Epithelial cell of prostate (primary cell): ENCODE measurements around the gene C2CD2L.
"Not testable (repeated sequence)": the region's sequence is repeated elsewhere in the genome, so short reads cannot be mapped to it uniquely, and the experiment has no call there.

ENCODE experiments used
- DNase-seq: peaks from one replicate; pipeline ENCODE4 v3.0.0-alpha.2; 2011; ENCODE audit warnings: low read depth, low spot score
- H3K27ac ChIP-seq: fragments of 450-650 bp; 2 replicates; pipeline ENCODE4 v1.5.1; 2017; ENCODE audit warnings: mild to moderate bottlenecking

The C2CD2L gene

GRCh38 chr11:119112314-119113020, 5.3 kb downstream of the C2CD2L start:
- H3K27ac ChIP-seq, result no peak overlapping the region
- DNase-seq, result no peak

DNA sequence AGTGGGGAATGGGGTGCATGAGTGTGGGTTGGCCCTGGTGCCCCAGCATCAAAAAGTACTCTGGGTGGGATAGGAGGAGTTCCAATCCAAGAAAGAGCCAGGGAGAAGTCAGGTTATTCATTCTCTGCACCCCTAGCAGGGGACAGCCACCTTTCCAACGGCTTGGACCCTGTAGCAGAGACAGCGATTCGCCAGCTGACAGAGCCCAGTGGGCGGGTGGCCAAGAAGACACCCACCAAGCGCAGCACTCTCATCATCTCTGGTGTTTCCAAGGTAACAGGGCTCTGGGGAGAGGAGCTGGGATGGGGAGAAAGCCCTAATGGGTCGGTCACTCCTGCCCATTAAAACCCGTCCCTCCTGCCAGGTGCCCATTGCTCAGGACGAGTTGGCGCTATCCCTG, 6.6 kb downstream of the C2CD2L start:
- H3K27ac ChIP-seq, result no peak overlapping the region
- DNase-seq, result no peak

GRCh38 chr11:119114351-119114750, 7.2 kb downstream of the C2CD2L start:
- no peak overlapping the region for H3K27ac ChIP-seq
- no peak for DNase-seq

DNA sequence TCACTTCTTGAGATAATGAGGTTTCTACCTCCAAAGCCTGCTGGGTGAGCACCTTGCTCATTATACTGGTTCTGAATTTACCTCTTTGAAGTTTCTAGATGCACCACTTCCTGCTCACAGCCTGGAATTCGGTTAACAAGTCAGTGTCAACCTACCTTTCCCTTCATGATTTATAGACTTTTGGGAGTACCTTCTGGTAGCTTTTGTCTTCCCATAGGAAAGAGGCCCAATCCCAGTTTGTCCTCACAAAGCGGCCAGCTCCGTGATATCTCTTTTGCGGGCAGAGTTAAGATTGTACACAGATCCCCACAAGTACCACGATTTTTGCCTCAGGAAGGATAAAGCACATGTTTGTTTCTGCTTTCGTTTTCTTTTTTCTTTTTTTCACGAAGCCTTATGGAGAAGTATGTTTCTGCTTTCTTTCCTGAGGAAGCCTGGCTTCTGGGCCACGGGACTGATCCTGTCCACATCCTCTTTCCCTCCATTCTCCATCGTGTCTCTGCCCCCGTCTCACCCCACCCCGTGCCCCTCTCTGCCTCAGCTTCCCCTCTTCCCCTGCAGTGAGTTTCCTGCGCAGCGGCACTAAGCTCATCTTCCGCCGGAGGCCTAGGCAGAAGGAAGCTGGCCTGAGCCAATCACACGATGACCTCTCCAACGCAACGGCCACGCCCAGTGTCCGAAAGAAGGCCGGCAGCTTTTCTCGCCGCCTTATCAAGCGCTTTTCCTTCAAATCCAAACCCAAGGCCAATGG, 8.5 kb downstream of the C2CD2L start:
- DNase-seq, result no peak
- no peak overlapping the region for H3K27ac ChIP-seq

- H3K27ac ChIP-seq, result no peak overlapping the region
- no peak for DNase-seq
These were observed 9.1 kb downstream of the C2CD2L start for GRCh38 chr11:119116235-119116594.

GRCh38 chr11:119116601-119117000, 9.5 kb downstream of the C2CD2L start:
- no peak overlapping the region for H3K27ac ChIP-seq
- DNase-seq, result no peak

GRCh38 chr11:119117004-119117706, 10.0 kb downstream of the C2CD2L start:
- DNase-seq, result no peak
- H3K27ac ChIP-seq, result no peak overlapping the region

DNA sequence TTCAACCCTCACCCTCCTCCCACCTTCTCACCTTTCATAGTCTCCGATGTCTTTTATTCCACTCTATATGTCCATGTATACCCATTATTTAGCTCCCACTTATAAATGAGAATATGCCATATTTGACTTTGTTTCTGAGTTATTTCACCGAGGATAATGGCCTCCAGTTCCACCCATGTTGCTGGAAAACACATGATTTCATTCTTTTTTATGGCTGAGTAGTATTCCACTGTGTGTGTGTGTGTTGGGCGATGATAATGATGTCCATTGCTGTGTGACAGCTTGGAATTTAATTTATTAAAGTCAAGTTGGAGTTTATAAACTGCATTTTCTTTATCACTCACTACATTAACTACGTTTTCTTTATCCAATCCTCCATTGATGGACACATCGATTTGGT, 11.1 kb downstream of the C2CD2L start:
- no peak overlapping the region for H3K27ac ChIP-seq
- no peak for DNase-seq

DNA sequence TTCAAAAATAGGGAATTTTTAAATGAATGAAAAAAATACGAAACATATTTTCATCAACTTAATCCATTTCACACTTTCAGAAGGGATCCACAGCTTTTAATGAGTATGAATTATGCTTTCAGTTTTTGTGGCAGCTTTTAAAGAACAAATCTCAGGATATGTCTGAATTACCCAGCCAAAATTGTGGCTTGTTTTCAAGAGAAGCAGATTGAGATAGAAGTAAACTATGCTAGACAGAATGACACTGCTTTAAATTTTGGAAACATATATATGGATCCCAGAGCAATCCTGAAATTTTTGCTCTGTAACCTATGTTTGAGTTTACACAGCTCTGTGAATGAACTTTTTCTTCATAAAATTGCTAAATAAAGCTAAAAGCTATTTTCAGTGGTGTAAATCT, 11.8 kb downstream of the C2CD2L start:
- no peak overlapping the region for H3K27ac ChIP-seq
- DNase-seq, result no peak

DNA sequence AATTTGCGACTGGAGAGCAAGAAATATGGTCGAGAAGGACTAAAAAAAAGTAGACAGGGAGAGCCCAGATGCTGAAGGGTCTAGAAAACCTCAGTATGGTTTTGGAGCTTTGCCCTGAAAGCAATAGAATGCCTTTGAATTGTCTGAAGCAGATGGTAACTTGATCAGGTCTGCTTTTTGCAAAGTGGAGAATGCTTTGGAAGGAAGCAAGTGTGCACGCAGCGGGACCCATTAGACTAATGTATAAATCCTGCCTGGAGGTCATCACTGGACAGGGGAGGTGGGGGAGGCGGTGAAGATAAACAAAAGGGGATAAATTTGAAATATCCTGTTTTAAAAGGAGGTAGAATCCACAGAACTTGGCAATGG, 13.5 kb downstream of the C2CD2L start:
- no peak for DNase-seq
- H3K27ac ChIP-seq, result no peak overlapping the region

DNA sequence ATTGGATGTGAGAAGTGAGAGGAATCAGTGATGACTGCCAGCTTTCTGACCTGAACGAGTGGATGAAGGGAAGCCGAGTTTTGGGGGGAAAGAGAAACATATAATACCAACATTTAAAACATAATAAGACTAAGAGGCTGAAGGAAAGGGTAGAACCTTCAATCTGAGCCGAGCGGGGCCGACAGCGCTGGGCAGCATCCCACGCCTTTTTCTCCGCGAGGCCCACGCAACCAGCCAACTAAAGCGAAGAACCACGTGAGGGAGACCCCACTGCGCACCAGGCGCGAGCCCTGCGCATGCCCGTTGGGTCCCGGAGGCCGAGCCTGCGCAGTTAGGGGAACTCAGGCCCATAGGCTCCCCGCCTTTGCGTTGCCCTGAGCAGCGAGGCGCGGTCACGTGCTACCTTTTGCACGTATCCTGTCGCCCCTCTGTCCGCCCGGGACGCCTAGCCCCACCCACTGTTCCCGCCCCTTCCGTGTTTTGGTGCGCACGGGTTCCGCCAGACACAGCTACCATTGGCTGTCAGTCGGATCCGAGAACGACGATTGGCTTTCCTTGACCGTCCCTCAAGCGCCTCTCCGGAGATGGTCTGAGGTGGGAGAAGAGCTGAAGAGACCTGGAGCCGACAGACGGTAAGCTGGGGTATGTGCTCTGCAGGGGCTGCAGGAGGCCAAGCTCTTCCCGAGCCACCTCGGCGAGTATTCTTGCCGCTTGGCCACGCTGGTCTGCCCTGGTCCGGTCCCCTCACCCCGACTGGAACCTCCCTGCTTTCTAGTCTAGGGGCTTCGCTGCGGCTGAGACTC, 14.1 kb downstream of the C2CD2L start, which contains the start of gene HINFP:
HINFP (plus strand) TSS at position 573 of the 803 bp plus-strand sequence. CDS start 5,365 bp downstream, outside the sequence.
- H3K27ac ChIP-seq, result peak within 1 kb of the TSS; percentile 46
- DNase-seq, result peak; percentile 94

- H3K27ac ChIP-seq, result peak overlapping the region; percentile 46
- DNase-seq, result no peak
These were observed 14.6 kb downstream of the C2CD2L start for GRCh38 chr11:119121811-119122124.

DNA sequence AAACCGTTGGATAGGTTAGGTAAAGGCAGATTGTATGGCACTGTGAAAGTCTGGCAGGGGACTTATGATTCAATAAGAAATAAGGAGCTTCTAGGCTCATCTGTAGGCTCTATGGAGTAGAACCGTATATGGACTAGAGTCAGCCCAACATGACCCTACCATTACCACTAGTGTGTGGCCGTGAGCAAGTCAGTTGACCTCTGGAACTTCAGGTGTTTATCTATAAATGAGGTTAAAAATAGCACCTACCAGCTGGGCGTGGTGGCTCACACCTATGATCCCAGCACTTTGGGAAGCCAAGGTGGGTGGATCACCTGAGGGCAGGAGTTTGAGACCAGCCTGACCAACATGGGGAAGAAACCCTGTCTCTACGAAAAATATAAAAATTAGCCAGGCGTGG, 18.7 kb downstream of the C2CD2L start:
- H3K27ac ChIP-seq, result no peak overlapping the region
- no peak for DNase-seq

DNA sequence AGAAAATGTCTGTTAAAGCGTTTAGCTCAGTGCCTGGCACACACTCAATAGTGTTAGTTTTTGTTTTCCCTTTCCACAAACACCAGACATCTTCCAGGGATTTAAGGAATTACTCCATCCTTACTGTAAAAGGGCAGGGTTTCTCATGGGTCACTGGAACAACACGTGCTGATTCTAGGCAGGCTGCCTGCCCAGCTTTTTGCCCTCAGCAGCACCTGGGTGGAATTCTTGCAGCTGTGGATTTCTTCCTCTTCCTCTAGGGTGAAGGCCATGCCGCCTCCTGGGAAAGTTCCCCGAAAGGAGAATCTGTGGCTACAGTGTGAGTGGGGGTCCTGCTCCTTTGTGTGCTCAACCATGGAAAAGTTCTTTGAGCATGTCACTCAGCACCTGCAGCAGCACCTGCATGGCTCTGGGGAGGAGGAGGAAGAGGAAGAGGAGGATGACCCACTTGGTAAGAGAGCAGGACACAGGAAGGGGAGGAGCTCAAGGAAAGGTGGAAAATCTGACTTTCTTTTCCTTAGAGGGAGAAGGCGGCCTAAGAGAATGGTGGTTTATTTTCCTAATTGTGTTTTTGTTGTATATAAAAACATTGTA, 19.6 kb downstream of the C2CD2L start:
- H3K27ac ChIP-seq, result no peak overlapping the region
- DNase-seq, result no peak

DNA sequence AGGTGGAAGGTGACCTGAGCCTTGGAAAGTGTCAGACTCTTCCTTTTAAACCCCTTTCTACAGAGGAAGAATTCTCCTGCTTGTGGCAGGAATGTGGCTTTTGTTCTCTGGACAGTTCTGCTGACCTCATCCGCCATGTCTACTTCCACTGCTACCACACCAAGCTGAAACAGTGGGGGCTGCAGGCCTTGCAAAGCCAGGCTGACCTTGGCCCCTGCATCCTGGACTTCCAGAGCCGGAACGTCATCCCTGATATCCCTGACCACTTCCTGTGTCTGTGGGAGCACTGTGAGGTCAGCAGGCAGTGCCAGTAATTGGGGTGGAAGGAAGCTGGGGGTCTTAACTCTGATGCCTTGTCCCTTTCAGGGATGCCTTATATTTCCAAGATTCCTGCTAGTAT, 23.5 kb downstream of the C2CD2L start:
- no peak overlapping the region for H3K27ac ChIP-seq
- no peak for DNase-seq

GRCh38 chr11:119134389-119134978, 27.3 kb downstream of the C2CD2L start:
- no peak for DNase-seq
- H3K27ac ChIP-seq, result no peak overlapping the region

DNA sequence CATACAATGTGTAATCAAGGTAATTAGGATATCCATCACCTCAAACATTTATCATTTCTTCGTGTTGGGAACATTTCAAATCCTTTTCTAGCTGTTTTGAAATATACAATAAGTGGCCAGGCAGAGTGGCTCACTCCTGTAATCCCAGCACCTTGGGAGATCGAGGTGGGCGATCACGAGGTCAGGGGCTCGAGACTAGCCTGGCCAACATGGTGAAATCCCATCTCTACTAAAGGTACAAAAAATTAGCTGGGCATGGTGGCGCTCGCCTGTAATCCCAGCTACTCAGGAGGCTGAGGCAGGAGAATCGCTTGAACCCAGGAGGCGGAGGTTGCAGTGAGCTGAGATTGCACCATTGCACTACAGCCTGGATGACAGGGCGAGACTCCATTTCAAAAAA, 32.1 kb downstream of the C2CD2L start:
- not testable (repeated sequence) for H3K27ac ChIP-seq, DNase-seq

DNA sequence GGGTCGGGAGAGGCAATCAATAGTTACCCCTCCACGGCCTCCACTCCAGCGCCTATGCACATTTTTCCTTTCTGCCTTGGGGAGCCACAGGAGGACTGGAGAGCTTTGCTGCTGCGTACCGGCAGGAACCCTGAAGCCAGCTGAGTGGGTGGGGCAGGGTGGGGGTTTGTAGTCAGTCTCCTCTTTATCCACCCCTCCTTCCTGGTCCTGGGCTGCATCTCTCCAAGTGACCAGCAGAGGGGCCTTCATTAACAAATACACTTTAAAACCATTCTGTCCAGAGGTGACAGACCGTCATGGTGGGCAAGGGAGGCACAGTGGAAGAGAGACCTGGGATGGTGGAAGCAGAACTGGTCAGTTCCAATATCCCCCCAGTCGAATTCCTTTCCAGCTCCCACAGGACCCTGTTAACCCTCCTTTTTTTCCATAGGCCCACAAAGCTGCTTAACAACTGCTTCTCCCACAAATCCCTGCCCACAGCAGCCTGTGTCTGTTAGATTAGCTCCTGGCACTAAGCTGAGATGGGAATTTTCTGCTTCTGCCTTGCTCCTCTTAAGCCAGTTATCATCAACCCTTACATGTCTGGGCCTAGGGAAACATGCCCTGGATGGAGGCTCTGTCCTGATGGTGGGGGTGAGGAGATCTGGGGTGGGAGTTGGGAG, 37.8 kb downstream of the C2CD2L start:
- no peak overlapping the region for H3K27ac ChIP-seq
- no peak for DNase-seq

DNA sequence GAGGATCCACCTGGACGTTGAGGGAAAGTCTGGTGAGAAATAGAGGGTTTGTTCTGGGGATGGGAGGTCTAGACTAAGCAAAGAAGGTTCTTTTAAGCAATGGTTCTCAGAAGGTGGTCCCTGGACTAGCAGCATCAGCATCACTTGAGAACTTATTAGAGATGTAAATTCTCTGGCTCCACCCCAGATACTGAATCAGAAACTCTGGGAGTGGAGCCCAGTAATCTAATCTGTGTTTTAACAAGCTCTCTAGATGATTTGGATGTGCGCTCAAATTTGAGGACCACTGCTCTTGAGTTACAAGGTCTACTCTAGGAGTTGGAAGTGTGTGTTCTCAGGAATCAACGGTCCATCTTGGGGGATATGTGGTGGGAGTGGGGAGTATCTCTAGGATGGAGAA, 38.4 kb downstream of the C2CD2L start:
- no peak overlapping the region for H3K27ac ChIP-seq
- DNase-seq, result no peak
